A549 (cell line): ENCODE measurements around the gene ATP8B4.

Experiments used
- CTCF ChIP-seq: fragments of >200 bp; sonication (Bioruptor Twin); formaldehyde crosslinking; IDR thresholded peaks from 3 replicates; pipeline ENCODE4 v1.5.1; 2016
- FOXS1 ChIP-seq: fragments of 250-450 bp; sonication (Bioruptor Pico); IDR thresholded peaks from 2 replicates; pipeline ENCODE4 v1.5.0; 2020; ENCODE audit warnings: mild to moderate bottlenecking, moderate library complexity
- HMGXB4 ChIP-seq: fragments of 250-450 bp; sonication (Bioruptor Pico); IDR thresholded peaks from 2 replicates; pipeline ENCODE4 v1.5.0; 2021; ENCODE audit warnings: mild to moderate bottlenecking, moderate library complexity, borderline replicate concordance
- POLR2A ChIP-seq: IDR thresholded peaks from 2 replicates; pipeline ENCODE4 v1.6.1; 2012; ENCODE audit warnings: mild to moderate bottlenecking, low read length
- RAD21 ChIP-seq, 2 experiments: fragments of >200 bp in 1 of 2; sonication (Bioruptor Twin) in 1 of 2; formaldehyde crosslinking in 1 of 2; IDR thresholded peaks in 1 of 2; conservative IDR thresholded peaks in 1 of 2; 2 replicates in 1 of 2; 3 replicates in 1 of 2; pipeline ENCODE4 v1.6.1; 2012 to 2018; ENCODE audit warnings: inconsistent platforms in 1 of 2
- REST ChIP-seq: fragments of 200-600 bp; sonication (generic); IDR thresholded peaks from 2 replicates; pipeline ENCODE4 v1.6.1; 2016; ENCODE audit warnings: antibody characterized with exemption, mild to moderate bottlenecking, moderate library complexity
- TP53 ChIP-seq: fragments of 250-450 bp; sonication (Bioruptor Pico); IDR thresholded peaks from 2 replicates; pipeline ENCODE4 v1.5.0; 2021; ENCODE audit warnings: mild to moderate bottlenecking, moderate library complexity

- no peak for TF ChIP-seq HMGXB4 (CRISPR knock-in tag)
- TF ChIP-seq CTCF = no peak
- no peak for TF ChIP-seq FOXS1 (CRISPR knock-in tag)
- TF ChIP-seq RAD21 (conservative IDR thresholded peaks at IDR 0.05 in 1 of 2, IDR thresholded peaks at IDR 0.05 in 1 of 2) = no peak
- no peak for TF ChIP-seq TP53
- TF ChIP-seq POLR2A = no peak
- no peak for TF ChIP-seq REST
These were observed 41.9 kb downstream of the ATP8B4 start for GRCh38 chr15:50077176-50077575.
